Common myeloid progenitor, CD34-positive (primary cell): ENCODE data around the gene SYNRG.

Experiments
- CTCF ChIA-PET: fragments of 350-600 bp; sonication (Branson Sonifier 250); formaldehyde crosslinking; loops from one replicate; lab custom pipeline; 2021; ENCODE audit warnings: antibody characterized with exemption; lab: Charles Lee
- POLR2A ChIA-PET: fragments of 350-600 bp; sonication (Branson Sonifier 250); formaldehyde crosslinking; loops from one replicate; lab custom pipeline; 2021; ENCODE audit warnings: antibody characterized with exemption; lab: Charles Lee
- DNase-seq, 3 donors: peaks; one replicate each; pipeline versions ENCODE4 v3.0.0 to v3.0.0-alpha.2; 2013
- H3K27ac ChIP-seq, 2 experiments: 1 replicate in 1 of 2; 2 replicates in 1 of 2; pipeline ENCODE4 v1.7.0; 2013; ENCODE audit warnings: inconsistent platforms in 2 of 2, low read length in 2 of 2, mild to moderate bottlenecking in 2 of 2, low read depth in 1 of 2, moderate library complexity in 1 of 2; ENCODE audit not compliant: severe bottlenecking in 2 of 2, insufficient read depth in 1 of 2, poor library complexity in 1 of 2
- H3K27me3 ChIP-seq, 5 experiments: replicated peaks in 2 of 5; 1 replicate in 3 of 5; 2 replicates in 2 of 5; pipeline versions ENCODE4 v1.6.1 to v1.7.0; 2013; ENCODE audit warnings: low read length in 4 of 5, mild to moderate bottlenecking in 2 of 5, moderate library complexity in 2 of 5, inconsistent platforms in 1 of 5; ENCODE audit not compliant: insufficient read depth in 5 of 5, control insufficient read depth in 4 of 5
- H3K36me3 ChIP-seq, 4 experiments: 1 replicate in 2 of 4; 2 replicates in 2 of 4; pipeline versions ENCODE4 v1.6.1 to v1.7.0; 2013; ENCODE audit warnings: low read length in 3 of 4, control low read depth in 1 of 4, mild to moderate bottlenecking in 1 of 4; ENCODE audit not compliant: control insufficient read depth in 4 of 4, insufficient read depth in 4 of 4
- H3K4me1 ChIP-seq, 4 experiments: 1 replicate in 3 of 4; 2 replicates in 1 of 4; pipeline versions ENCODE4 v1.6.1 to v1.7.1; 2013; ENCODE audit warnings: low read length in 3 of 4, mild to moderate bottlenecking in 3 of 4, control low read depth in 1 of 4, inconsistent platforms in 1 of 4, moderate library complexity in 1 of 4; ENCODE audit not compliant: control insufficient read depth in 4 of 4, insufficient read depth in 4 of 4; ENCODE audit errors: control extremely low read depth in 1 of 4
- H3K4me3 ChIP-seq, 7 experiments: 1 replicate in 4 of 7; 2 replicates in 3 of 7; pipeline versions ENCODE4 v1.5.1 to v1.7.0; 2013; ENCODE audit warnings: mild to moderate bottlenecking in 7 of 7, low read length in 6 of 7, moderate library complexity in 6 of 7, inconsistent platforms in 2 of 7, low read depth in 2 of 7, control low read depth in 1 of 7; ENCODE audit not compliant: insufficient read depth in 4 of 7, control insufficient read depth in 1 of 7; ENCODE audit errors: extremely low read depth in 1 of 7
- H3K9me3 ChIP-seq, 5 experiments: 1 replicate in 4 of 5; 2 replicates in 1 of 5; pipeline versions ENCODE4 v1.6.1 to v1.7.1; 2013; ENCODE audit warnings: low read length in 4 of 5, mild to moderate bottlenecking in 2 of 5, inconsistent platforms in 1 of 5, low read depth in 1 of 5, moderate library complexity in 1 of 5; ENCODE audit not compliant: control insufficient read depth in 4 of 5, insufficient read depth in 2 of 5; ENCODE audit errors: control extremely low read depth in 1 of 5
- WGBS: methylation state at CpG from one replicate; pipeline ENCODE4 v1.1.5; 2013; ENCODE audit not compliant: insufficient coverage; 5-methylcytosine and 5-hydroxymethylcytosine counted together

SYNRG gene

DNA sequence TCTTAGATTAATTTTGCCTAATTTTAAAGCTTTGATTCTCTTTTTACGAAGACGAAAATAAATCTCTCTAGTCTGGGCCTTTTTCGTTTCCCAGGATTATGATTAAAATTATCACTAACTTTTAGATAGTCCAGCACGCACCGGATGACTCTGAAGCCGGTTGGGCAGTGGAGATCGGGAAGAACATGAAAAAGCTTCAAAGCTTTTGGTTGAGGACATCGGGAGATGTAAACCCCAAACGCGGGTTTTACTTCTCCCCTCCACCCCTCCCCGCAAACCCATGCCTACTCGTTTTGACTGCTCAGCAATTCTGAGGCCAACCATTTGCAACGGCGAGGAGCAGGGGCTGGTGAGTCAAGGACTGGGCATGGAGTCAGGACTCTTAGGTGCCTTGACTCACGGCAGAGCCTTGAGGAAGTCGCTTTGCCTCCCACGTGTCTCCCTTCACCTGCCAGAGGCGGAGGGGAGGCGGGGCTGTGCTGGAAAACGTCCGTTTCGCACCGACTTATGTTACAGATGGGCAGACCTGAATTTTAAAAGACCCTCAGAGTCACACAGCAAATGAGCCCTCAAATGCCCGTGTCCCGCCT lies 120.5 kb downstream of the SYNRG start:
- Histone ChIP-seq H3K36me3 (no peaks in the 10 kb centered on the region), H3K27ac (no peak overlapping the region), H3K27me3 (no peaks in the 10 kb centered on the region), H3K9me3 (no peaks in the 10 kb centered on the region), H3K4me3 (peak overlapping the region; percentile 44 to 82 (median 78)), H3K4me1 (peaks cover 8 to 43% (median 32%) of the 10 kb centered on the region in 4 experiments)
- WGBS, result 0% methylated on average over 17 of the region's 25 CpGs
- peak; percentile 57 to 80 (median 73) for DNase-seq
- ChIA-PET CTCF (interaction anchor here (0.8 to 1.0 kb wide), 2 partner anchors 14 to 28 kb away, joined by 3 read pairs; no protein-coding TSS in a partner anchor), POLR2A (no interaction called here)

- CTCF ChIA-PET, result interaction anchor here (0.8 to 1.0 kb wide), 2 partner anchors 15 to 29 kb away, joined by 3 read pairs; no protein-coding TSS in a partner anchor
- 27% methylated on average over 5 of the region's 7 CpGs for WGBS
- peak overlapping the region in 5 of 7 experiments; percentile 62 to 82 (median 78) for H3K4me3 ChIP-seq
Measured at GRCh38 chr17:37488009-37488604, 121.1 kb downstream of the SYNRG start.

GRCh38 chr17:37485938-37486570 lies 123.2 kb downstream of the SYNRG start:
- ChIA-PET CTCF (interaction anchor here (1.4 kb wide), 1 partner anchor 32 kb away, joined by 3 read pairs; no protein-coding TSS in a partner anchor), POLR2A (interaction anchor here (0.6 kb wide), 1 partner anchor 202 kb away, joined by 3 read pairs; no protein-coding TSS in a partner anchor)
- peaks cover 0 to 6% (median 0%) of the 10 kb centered on the region in 4 experiments for H3K36me3 ChIP-seq
- H3K4me3 ChIP-seq, result no peak overlapping the region
- no peaks in the 10 kb centered on the region for H3K27me3 ChIP-seq
- no CpG with 5 or more reads among the region's 1 CpG for WGBS
- no peak for DNase-seq
- no peak overlapping the region for H3K27ac ChIP-seq
- no peaks in the 10 kb centered on the region for H3K9me3 ChIP-seq
- peaks cover 5 to 28% (median 24%) of the 10 kb centered on the region in 4 experiments for H3K4me1 ChIP-seq

More at GRCh38 chr17:37488009-37488604, 121.1 kb downstream of the SYNRG start:
- H3K4me1 ChIP-seq, result peaks cover 8 to 41% (median 32%) of the 10 kb centered on the region in 4 experiments
- no peak overlapping the region for H3K27ac ChIP-seq
- POLR2A ChIA-PET, result no interaction called here
- H3K27me3 ChIP-seq, result no peaks in the 10 kb centered on the region
- no peaks in the 10 kb centered on the region for H3K9me3 ChIP-seq
- H3K36me3 ChIP-seq, result no peaks in the 10 kb centered on the region
- peak; percentile 63 to 86 (median 83) for DNase-seq

- 93% methylated on average over 4 of the region's 5 CpGs for WGBS
- Histone ChIP-seq H3K4me1 (peaks cover 0 to 9% (median 6%) of the 10 kb centered on the region in 4 experiments), H3K9me3 (no peaks in the 10 kb centered on the region), H3K36me3 (peaks cover 0 to 20% (median 7%) of the 10 kb centered on the region in 4 experiments), H3K4me3 (no peak overlapping the region), H3K27me3 (no peaks in the 10 kb centered on the region), H3K27ac (no peak overlapping the region)
- ChIA-PET POLR2A (no interaction called here), CTCF (interaction anchor here (0.5 to 1.1 kb wide), 2 partner anchors 15 to 45 kb away, joined by 3 to 5 read pairs; no protein-coding TSS in a partner anchor)
- no peak for DNase-seq
Measured at GRCh38 chr17:37483311-37484039, 125.7 kb downstream of the SYNRG start.

GRCh38 chr17:37481001-37481665 lies 128.1 kb downstream of the SYNRG start:
- WGBS, result 96% methylated on average over 4 of the region's 9 CpGs

DNA sequence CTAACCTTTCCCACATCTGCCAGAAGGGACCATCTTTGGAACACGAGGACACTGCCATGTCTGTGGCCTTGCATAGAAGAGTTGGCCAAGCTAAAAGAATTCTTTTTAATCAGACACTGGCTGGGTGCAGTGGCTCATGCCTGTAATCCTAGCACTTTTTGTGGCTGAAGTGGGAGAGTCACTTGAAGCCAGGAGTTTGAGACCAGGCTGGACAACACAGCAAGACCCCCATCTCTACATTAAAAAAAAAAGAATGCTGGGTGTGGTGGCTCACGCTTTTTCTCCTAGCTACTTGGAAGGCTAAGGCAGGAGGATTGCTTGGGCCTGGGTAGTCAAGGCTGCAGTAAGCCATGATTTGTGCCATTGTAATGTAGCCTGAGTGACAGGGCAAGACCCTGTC lies 128.8 kb downstream of the SYNRG start:
- no peaks in the 10 kb centered on the region for H3K27me3 ChIP-seq
- CTCF ChIA-PET, result no interaction called here
- no peak for DNase-seq
- POLR2A ChIA-PET, result no interaction called here
- peaks cover 9 to 43% (median 23%) of the 10 kb centered on the region in 4 experiments for H3K36me3 ChIP-seq
- H3K9me3 ChIP-seq, result no peaks in the 10 kb centered on the region
- no peak overlapping the region for H3K4me3 ChIP-seq
- no peak overlapping the region for H3K27ac ChIP-seq
- 100% methylated on average over 2 of the region's 2 CpGs for WGBS
- peaks cover 0 to 2% (median 0%) of the 10 kb centered on the region in 4 experiments for H3K4me1 ChIP-seq

More at GRCh38 chr17:37481001-37481665, 128.1 kb downstream of the SYNRG start:
- Histone ChIP-seq H3K4me3 (no peak overlapping the region), H3K36me3 (peaks cover 9 to 41% (median 23%) of the 10 kb centered on the region in 4 experiments), H3K9me3 (no peaks in the 10 kb centered on the region), H3K4me1 (no peaks in the 10 kb centered on the region), H3K27me3 (no peaks in the 10 kb centered on the region), H3K27ac (no peak overlapping the region)
- ChIA-PET POLR2A (no interaction called here), CTCF (no interaction called here)
- no peak for DNase-seq
